HuH-7.5 (cell line): ENCODE measurements around the gene CLEC16A.
"Not testable (repeated sequence)": the region's sequence is repeated elsewhere in the genome, so short reads cannot be mapped to it uniquely, and the experiment has no call there.

Experiments used
- DNase-seq: peaks from one replicate; pipeline ENCODE4 v3.0.0; 2011; ENCODE audit warnings: low spot score

Gene CLEC16A

DNA sequence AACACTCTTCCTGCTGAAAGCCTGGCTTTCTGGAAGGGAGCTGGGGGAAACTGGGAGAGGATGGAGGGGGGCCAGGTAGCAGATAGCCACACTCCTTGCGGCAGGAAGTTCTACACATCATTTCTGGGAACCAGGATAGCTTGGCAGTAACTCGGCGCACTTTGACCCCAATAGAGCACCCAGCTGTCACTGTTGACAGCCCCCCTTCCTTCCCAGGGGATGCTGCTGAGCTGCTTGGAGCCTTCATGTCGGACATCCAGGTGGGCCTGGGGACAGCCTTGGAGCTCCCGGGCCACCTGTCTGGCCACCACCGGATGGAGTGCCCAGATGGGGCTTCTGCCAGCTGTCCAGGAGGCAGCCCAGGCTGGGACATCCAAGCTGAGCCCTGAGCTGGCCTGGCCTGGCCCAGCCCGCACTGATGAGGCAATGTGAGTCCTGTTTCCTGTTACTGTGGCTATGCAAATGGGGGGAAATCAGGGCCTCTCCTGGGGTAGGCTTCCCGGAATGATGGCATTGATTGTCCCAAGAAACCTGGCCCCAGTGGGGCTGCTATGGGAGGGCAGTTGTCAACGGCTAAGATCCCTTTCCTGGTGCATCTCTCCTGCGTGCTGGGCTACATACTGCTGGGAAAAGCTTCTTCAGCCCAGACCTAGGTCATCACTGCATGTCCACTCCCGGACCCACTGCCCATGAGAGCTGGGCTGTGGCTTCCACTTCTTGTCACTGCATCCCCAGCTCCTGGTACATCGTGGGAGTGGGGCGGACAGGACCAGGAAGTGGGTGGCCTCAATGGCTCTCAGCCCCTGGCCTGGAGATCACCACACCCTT, 261.6 kb downstream of the CLEC16A start:
- no peak for DNase-seq

DNA sequence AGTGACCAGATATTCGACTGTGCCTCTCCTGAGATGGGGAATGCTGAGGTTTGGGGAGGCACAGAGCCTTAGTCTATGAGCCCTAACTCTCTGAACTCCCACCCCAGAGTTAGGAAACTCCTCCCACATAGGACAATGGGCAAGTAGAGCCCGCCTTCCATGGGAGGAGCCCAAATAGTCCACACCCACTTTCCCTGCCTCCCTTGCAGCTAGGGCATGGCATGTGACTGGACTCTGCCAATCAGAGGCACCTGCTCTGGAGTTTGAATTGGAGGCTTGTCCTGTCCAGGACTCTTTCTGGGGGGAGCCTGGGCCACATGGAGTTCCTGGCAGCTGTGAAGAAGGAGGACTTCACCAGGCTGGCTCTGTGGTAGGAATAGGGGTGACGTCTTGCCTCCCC, 263.3 kb downstream of the CLEC16A start:
- no peak for DNase-seq

DNA sequence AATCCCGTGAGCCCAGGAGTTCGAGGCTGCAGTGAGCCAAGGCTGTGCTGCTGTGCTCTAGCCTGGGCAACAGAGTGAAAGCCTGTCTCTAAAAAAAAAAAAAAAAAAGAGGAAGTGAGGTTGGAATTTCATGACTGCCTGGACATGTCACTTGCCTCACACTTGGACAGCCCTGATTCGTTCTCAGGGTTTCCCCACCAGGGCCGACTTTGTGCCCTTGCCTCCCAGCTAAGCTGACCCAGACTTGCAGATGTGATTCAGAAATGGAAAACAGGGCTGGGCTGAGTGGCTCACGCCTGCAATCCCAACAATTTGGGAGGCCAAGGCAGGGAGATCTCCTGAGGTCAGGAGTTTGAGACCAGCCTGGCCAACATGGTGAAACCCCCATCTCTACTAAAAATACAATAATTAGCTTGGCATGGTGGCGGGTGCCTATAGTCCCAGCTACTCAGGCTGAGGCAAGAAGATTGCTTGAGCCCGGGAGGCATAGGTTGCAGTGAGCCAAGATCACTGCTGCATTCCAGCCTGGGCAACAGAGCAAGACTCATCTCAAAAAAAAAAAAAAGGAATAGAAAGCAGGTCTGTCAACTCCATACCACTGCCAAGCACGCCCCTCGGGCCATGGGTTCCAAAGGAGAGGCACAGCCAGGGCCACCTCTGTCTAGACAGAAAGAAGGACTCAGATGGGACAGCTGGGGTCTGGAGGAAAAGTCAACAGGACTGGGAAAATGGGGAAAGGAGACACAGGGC, 264.7 kb downstream of the CLEC16A start:
- no peak for DNase-seq

DNA sequence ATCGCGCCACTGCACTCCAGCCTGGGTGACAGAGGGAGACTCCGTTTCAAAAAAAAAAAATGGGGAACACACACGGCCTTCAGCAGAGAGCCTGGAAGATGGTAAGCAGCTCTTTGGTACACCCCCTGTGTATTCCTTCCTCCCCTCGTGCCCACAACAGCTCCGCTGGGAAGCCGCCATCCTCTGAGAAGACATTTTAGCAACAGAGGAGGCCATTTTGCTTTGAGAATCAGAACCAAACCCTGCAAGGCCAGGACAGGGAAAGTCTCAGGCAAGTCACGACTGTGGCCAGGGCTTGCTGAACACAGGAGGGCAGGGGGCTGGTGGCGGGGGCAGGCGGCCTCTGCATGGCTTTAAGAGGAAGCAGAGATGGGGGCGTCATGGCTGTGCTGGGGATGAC, 265.9 kb downstream of the CLEC16A start:
- DNase-seq = no peak

DNA sequence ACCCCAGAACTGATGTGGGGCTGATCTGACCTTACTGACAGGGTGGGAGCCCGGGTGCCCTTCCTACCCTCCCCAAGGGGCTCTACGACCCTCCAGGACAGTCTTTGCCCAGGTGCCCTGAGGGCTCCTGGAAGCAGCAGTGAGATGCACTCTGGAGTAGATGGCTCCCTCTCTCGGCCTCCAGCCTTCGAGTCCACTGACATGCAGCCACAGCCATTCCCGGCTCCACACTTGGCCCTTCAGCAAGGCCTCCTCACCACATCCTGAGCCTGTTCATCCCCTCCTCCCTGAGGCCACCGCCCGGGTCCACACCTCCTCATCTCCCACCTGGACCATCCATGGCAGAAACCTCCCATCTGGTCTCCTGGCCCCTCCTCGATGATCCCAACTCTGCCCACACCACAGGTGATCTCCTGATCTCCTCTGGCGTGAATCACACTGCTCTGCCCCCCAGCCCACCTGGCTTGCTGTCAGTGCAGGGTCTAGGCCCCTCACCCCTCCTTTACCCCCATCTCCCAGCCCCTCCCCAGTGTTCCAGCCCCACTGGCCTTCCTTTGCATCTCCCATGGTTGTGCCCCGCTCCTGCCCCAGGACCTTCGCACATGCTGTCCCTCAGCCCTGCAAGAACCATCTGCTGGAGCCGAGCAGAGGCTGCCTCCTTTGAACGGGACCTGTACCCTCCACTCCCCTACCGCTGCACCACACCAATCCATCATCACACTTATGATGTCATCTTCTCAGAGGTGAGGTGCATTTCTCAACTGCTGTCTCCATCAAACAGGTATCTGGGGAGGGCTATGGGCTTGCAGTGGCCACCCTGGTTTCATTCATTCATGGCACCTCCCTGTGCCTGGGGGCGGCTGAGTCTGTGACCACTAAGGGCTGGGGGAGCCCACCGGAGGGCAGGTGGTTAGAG, 267.0 kb downstream of the CLEC16A start:
- no peak for DNase-seq

DNA sequence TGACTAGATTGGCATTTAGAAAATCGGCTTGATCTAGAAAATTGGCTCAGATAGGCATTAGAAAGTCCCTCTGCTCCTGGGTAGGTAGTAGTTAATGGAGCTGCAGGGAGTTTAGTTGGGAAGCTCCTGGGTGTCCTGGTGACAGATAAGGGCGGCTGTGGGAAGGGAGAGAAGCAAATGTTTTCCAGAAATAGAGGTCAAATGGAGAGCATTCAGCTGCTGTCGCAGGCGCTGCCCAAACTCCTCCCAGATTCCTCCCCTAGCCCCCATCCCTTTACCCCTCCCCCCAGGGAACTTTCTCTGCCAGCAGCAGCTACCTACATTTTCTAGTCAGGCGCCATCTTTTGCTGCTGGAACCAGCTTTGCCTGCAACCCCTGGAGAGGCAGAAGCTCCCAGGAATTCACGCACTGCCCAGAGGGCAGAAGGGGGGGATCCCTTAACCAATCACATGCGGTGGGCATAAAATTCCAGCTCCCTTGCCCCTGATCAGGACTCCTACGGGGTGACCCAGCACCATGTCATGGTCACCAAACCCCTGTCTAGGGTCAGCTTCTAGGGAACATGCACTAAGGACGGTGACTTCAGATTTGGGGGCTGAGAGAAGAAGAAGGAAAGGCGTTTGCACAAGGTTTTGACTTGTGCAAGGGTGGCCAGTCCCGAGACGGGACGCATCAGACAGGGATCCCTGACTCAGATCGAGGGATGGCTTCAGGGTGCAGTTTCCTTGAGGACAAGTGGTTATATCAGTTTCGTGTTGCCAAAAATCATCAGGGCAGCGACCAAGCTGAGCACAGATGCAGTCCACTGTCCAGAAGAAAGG, 267.8 kb downstream of the CLEC16A start:
- DNase-seq = no peak

DNA sequence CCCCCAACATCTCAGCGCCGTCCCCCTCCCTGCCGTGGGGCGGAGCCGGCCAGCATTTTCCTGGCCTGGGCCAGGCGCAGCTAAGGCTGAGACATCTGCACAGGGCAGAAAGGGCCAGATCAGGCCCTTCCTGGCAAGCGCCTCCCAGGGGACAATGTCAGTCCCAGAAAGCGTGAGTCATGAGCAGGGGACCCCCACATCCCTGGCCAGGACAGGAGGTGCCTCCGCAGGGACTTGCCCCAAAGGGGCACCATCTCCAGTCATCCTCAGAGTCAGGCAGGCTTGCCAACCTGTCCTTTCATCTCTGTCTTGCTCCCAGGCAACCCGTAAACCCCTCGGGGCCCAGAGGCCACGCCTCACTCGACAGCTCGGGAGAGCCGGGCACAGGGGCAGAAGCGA, 268.4 kb downstream of the CLEC16A start:
- no peak for DNase-seq

DNA sequence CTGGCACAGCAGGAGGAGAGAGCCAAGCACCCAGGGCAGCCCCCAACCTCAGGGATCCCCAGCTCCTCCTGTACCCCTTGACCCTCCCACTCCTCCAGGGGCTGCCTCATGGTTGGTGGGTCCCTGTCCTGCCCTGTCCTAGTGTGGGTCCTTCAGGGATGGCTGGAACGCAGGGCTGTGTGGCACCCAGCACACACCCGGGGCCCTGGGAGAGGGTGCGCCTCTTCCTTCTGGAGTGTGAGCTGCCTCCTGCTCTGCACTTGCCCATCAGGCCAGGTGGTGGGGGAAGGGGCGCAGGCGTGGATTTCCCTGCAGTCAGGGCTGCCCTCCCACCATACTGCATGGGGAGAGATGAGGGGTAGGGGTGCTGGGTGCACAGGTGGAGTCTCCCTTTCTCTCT, 269.0 kb downstream of the CLEC16A start:
- no peak for DNase-seq

DNA sequence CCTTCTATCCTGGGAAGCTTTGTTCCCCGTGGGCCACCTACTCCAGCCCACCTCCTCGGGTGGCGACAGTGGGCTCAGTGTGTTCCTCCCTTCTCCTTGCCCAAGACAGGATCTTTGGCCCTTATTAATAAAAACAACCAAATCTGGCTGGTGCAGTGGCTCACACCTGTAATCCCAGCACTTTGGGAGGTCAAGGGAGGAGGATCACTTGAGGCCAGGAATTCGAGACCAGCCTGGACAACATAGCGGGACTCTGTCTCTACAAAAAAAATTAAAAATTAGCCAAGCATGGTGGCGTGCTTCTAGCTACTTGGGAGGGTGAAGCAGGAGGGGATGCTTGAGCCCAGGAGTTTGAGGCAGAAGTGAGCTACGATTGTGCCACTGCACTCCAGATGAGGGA, 269.4 kb downstream of the CLEC16A start:
- DNase-seq = no peak

DNA sequence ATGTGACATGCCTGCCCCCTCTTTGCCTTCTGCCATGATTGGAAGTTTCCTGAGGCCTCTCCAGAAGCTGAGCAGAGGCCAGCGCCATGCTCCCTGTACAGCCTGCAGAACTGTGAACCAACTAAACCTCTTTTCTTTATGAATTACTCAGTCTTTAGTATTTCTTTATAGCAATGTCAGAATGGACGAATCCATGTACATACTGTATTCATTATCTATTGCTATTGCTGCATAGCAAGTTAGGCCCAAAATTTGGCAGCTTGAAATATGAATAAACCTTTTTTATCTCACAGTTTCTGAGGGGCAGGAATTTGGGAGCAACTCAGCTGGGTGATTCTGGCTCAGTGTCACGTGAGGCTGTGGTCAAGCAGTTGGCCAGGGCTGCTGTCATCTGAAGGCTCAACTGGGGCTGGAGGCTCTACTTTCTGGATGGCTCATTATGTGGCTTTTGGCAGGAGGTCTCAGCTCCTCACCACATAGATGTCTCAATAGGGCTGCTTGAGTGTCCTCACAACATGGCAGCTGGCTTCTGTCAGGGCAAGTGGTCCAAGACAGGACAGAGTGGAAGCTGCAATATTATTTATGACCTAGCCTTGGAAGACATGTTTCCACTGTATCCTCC, 271.7 kb downstream of the CLEC16A start:
- DNase-seq = no peak

DNA sequence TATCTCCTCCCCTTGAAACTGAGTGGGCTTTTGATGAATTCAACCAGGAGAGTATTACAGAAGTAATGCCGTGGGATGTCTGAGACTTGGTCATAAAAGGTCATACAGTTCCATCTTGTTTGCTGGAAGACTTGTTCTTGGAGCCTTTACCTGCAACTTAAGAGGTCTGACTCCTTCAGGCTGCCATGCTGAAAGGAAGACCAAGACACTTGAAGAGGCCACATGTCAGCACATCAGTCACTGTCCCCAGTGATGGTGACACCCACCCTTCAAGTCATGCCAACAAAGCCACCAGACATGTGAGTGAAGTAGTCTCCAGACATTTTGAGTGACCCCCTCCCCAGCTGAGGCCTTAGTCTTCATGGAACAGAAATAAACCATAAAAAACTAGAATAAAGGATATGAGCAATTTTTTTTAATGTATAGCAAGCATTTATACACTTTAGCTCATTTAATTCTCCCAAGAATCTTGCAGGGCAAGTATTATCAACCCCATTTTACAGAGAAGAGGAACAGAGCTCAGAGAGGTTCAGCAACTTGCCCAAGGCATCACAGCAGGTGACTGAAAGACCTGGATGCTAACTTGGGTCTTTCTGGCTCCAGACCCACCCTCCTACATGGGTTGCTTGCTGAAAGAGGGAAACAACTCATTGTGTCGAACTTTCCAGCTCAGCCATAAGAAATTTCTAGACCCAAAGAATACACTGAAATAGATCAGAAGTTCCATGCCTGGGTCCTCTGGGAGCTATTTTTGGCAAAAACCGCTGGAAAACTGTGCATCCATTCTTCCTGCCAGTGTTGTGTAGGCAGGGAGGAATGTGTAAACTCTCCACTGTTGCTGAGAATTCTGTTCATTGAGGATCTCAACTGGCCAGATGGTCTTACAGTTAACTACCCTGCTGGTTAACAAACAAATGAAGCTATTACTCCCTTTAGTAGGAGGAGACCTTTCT, 273.6 kb downstream of the CLEC16A start:
- no peak for DNase-seq

DNA sequence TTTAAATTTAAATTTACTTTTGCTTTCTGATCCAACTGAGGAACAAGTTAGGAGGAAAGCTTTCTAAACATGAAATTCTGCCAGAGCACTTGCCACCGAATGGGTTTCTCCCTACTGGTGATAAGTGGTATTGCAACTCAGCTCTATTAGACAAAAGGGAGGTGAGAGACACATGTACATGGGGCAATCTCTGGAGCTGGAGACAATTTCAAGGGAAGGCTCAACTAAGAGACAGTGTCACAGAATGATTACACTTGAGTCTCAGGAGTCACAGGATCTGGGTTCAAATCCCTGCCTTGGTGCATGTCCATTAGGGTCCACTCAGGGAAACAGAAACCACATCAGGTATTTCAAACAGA, 274.2 kb downstream of the CLEC16A start:
- DNase-seq = no peak

DNA sequence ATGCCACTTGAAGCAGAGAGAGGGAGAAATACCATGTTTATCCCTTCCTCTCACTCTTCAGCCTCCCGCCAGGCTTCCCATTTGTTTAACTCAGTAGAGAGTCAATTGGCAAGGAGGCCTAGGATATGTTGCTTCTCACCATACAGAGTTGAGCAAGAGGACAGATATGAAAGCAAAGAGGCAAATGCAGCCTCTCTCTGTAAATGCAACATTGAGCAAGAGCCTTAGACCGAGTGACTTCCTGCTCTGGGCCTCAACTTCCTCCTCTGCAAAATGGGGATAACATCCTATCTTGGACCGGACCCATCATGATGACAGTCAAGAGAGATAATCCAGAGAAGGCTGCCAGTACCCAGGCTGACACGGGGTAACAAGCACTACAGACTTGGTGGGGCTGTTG, 274.8 kb downstream of the CLEC16A start:
- DNase-seq = no peak

DNA sequence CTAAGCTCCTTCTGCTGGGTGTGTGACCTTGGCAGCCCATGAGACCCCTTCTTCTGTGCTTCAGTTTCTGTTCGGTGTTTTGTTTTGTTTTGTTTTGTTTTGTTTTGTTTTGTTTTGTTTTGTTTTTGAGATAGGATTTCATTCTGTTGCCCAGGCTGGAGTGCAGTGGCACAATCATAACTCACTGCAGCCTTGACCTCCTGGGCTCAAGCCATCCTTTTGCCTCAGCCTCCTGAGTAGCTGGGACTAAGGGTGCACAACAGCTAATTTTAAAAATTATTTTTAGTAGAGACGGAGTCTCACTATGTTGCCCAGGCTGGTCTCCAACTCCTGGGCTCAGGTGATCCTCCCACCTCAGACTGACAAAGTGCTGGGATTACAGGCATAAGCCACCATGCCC, 276.1 kb downstream of the CLEC16A start:
- not testable (repeated sequence) for DNase-seq

DNA sequence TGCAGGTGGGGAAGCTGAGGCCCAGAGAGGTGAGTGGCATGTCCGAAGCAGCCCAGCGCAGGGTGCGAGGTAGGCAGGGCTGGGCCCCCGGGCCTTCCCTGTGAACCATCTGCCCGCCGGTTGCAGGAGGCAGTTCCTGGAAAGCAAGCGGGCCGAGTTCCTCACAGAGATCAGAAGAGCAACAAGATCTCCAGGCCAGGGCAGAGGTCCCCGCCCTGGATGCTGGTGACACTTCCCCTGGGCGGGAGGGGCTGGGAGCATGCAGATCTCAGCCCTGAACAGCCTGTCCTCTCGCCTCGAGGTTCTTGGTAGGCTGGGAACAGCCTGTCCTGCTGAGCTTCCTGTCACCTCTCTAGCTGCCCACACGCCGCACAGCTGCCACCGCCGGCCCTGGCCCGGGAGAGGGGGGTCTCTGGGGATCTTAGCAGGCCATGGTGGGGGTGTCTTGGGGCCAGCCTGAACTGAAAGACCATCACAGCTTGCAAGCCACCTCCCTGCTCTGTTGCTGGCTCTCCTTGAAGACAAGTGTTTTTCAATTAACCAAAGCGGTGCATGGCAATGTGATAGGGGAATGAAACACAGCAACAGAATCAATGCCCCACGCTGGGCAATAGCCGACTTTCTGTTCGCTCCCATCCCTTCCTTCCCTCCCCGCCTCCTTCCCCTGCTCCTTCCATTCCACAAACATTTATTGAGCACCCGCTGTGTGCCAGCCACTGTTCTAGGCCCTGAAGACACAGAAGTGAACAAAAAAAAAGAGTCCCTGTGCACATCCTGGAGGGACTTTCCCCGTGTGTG, 279.9 kb downstream of the CLEC16A start:
- DNase-seq = no peak

DNA sequence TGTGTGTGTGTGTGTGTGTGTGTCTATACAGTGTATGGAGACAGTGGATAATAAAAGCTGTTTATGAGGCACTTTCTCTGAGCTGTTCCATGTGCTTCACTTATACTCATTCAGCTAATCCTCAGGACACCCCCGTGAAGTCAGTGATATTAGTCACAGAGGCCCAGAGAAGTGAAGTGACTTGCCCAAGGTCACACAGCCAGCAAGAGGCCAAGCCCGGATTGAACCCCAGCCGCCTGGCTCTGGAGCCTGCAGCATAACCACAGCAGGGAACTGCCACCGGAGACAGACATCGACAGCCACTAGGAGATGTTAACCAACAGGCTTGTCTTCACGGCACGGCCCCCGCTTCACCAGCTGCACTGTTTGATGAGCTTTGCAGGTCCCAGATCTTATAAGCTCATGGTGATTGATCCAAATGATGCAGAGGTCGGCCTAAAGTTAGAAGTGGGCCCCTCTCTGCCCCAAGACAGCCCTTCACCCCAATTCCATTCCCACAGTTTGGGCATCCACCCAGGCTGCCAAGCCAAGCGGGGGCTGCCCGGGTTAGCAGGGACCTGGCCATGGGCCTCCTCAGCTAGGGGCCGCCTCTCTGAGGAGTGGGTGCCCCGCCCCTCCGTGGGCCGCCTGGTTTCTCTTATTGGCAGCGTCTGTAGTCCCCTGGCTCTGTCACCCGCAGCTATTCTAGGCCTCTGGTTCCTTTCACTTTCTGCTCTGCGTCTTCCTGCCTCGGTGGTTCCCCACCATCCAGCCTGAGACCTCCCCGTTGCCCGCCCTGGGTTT, 280.7 kb downstream of the CLEC16A start:
- DNase-seq = no peak

DNA sequence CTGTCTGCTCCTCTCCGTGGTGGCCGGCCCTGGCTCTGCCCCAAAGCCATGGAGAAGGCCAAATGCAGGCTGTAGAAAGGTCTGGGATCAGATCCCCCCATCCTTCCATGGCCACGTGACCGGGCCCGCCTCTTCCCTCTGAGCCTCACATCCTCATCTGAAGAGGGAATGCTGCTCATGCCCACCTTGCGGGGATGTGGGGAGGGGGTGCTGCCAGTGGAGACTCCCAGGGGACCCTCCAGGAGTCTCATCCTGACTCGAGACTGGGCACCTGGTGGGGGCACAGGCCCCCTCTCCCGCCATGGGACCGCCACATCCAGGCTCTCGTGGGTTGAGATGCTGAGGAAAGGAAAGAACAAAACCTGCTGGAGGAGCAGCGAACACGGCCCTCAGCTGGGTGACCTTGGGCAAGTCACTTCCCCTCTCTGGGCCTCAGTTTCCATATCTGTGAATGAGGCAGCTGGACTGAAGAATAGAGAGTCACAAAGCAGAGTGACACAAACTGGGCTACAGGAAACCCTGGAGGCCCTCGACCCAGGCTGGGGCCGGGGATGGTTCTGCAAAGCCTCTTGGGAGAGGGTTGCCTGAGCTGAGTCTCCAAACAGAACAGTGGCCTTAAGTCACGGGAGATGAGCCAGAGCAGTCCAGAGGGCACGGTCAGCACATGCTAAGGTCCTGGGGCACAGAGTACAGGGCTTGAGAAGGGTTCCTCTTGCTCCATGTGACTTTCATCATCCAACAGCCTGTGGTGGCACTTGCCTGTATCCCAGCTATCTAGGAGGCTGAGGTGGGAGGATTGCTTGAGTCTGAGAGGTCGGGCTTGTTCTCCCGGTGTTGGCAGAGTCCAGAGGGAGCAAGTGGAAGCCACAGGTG, 281.5 kb downstream of the CLEC16A start:
- DNase-seq = no peak
